HCT116 (cell line): Measurements from ENCODE around the gene SCAANT1. TPM values are rescaled to one million over a fixed set of nuclear protein-coding genes. Genes with fewer than 3 reads are reported as not detected.

Experiments used
- ATAC-seq: fragments of 200-7000 bp; cut with Tn5 transposase; 2 replicates; pipeline ENCODE4 v1.9.1; 2020; ENCODE audit warnings: mild to moderate bottlenecking, moderate library complexity
- BruUV-seq: library from RNA; stranded (reverse); fragments of 400-500 nt; replicated peaks from 2 replicates; lab custom pipeline; 2021; lab: Mats Ljungman, UMichigan
- CTCF ChIA-PET: fragments of 300-600 bp; sonication (Branson Sonifier 250); formaldehyde crosslinking; loops from one replicate; lab custom pipeline; 2021; ENCODE audit warnings: antibody characterized with exemption; lab: Charles Lee
- POLR2A ChIA-PET: fragments of 300-600, 350-600 bp; sonication (Branson Sonifier 250); formaldehyde crosslinking; loops from one replicate; lab custom pipeline; 2021; ENCODE audit warnings: antibody characterized with exemption; lab: Charles Lee
- RAD21 ChIA-PET, 2 experiments: fragments of 300-600 bp; sonication (Branson Sonifier 250); formaldehyde crosslinking; loops; one replicate each; lab custom pipeline; 2023; ENCODE audit warnings: low total read pairs in 2 of 2; ENCODE audit not compliant: uncharacterized antibody in 2 of 2, unreplicated experiment in 2 of 2, low non-redundant PET in 1 of 2; lab: Charles Lee
- DNase-seq: peaks from one replicate; pipeline ENCODE4 v3.0.0-alpha.2; 2010; ENCODE audit warnings: low read depth, low spot score
- H2AFZ ChIP-seq: fragments of 200-600 bp; shearing (Covaris generic), sonication (generic); 2 replicates; pipeline ENCODE4 v1.6.1; 2017; ENCODE audit warnings: low read depth, mixed run types, mixed read lengths, antibody characterized with exemption, low read length; ENCODE audit not compliant: poor library complexity, severe bottlenecking
- H3K27ac ChIP-seq: 2 replicates; pipeline ENCODE4 v1.5.1; 2012; ENCODE audit warnings: low read depth, low read length
- H3K27me3 ChIP-seq: fragments of 200-600 bp; sonication (generic); 2 replicates; pipeline ENCODE4 v1.6.1; 2016; ENCODE audit warnings: mixed run types, low read length, mixed read lengths; ENCODE audit not compliant: insufficient read depth
- H3K36me3 ChIP-seq, 2 experiments: fragments of 200-500 bp in 1 of 2; fragments of 200-600 bp in 1 of 2; sonication (Bioruptor generic) in 1 of 2; sonication (generic) in 1 of 2; 2 replicates each; pipeline versions ENCODE4 v1.5.1 to v1.6.1; 2014 to 2016; ENCODE audit warnings: low read length in 2 of 2, inconsistent platforms in 1 of 2, mixed read lengths in 1 of 2, mixed run types in 1 of 2; ENCODE audit not compliant: insufficient read depth in 2 of 2, control insufficient read depth in 1 of 2
- H3K4me1 ChIP-seq, 2 experiments: fragments of 200-600 bp in 1 of 2; sonication (generic) in 1 of 2; 2 replicates each; pipeline versions ENCODE4 v1.5.1 to v1.6.1; 2012 to 2017; ENCODE audit warnings: low read length in 2 of 2, inconsistent platforms in 1 of 2, mild to moderate bottlenecking in 1 of 2, mixed read lengths in 1 of 2, mixed run types in 1 of 2, moderate library complexity in 1 of 2; ENCODE audit not compliant: insufficient read depth in 2 of 2, control insufficient read depth in 1 of 2
- H3K4me2 ChIP-seq: fragments of 200-600 bp; sonication (generic); 2 replicates; pipeline ENCODE4 v1.6.1; 2017; ENCODE audit warnings: mixed run types, low read length, mixed read lengths
- H3K4me3 ChIP-seq, 2 experiments: fragments of 200-600 bp in 1 of 2; sonication (generic) in 1 of 2; replicated peaks in 1 of 2; 2 replicates each; pipeline ENCODE4 v1.5.1; 2011 to 2016; ENCODE audit warnings: low read length in 2 of 2, control low read depth in 1 of 2, low read depth in 1 of 2, mild to moderate bottlenecking in 1 of 2, mixed read lengths in 1 of 2, mixed run types in 1 of 2
- H3K79me2 ChIP-seq: fragments of 200-600 bp; sonication (generic); 2 replicates; pipeline ENCODE4 v1.6.1; 2017; ENCODE audit warnings: mild to moderate bottlenecking, mixed run types, low read length, moderate library complexity, mixed read lengths; ENCODE audit not compliant: insufficient read depth
- H3K9ac ChIP-seq: fragments of 200-600 bp; sonication (generic); 2 replicates; pipeline ENCODE4 v1.6.1; 2016; ENCODE audit warnings: low read length, mixed read lengths
- H3K9me2 ChIP-seq: fragments of 200-600 bp; sonication (generic), shearing (Covaris generic); 2 replicates; pipeline ENCODE4 v1.6.1; 2017; ENCODE audit warnings: mixed run types, mild to moderate bottlenecking, moderate library complexity; ENCODE audit not compliant: insufficient read depth
- H3K9me3 ChIP-seq, 2 experiments: fragments of 200-500 bp in 1 of 2; fragments of 200-600 bp in 1 of 2; sonication (Bioruptor generic) in 1 of 2; sonication (generic) in 1 of 2; 2 replicates each; pipeline ENCODE4 v1.6.1; 2014 to 2017; ENCODE audit warnings: low read length in 2 of 2, mixed read lengths in 2 of 2, inconsistent platforms in 1 of 2, low read depth in 1 of 2, mild to moderate bottlenecking in 1 of 2, mixed run types in 1 of 2, moderate library complexity in 1 of 2; ENCODE audit not compliant: control insufficient read depth in 1 of 2, insufficient read depth in 1 of 2
- H4K20me1 ChIP-seq: fragments of 200-600 bp; sonication (generic), shearing (Covaris generic); 2 replicates; pipeline ENCODE4 v1.6.1; 2017; ENCODE audit warnings: mixed run types, mild to moderate bottlenecking, moderate library complexity; ENCODE audit not compliant: insufficient read depth
- CTCF ChIP-seq, 3 experiments: fragments of 200-600 bp in 1 of 3; sonication (generic) in 1 of 3; IDR thresholded peaks in 2 of 3; conservative IDR thresholded peaks in 1 of 3; 2 replicates each; pipeline ENCODE4 v1.5.1; 2012 to 2017; ENCODE audit warnings: low read depth in 2 of 3, low read length in 2 of 3, antibody characterized with exemption in 1 of 3, borderline replicate concordance in 1 of 3, control low read depth in 1 of 3, mild to moderate bottlenecking in 1 of 3, mixed read lengths in 1 of 3, mixed run types in 1 of 3, moderate library complexity in 1 of 3; ENCODE audit not compliant: insufficient read depth in 1 of 3
- EZH2 ChIP-seq: fragments of 200-600 bp; sonication (generic); IDR thresholded peaks from 2 replicates; pipeline ENCODE4 v1.6.1; 2017; ENCODE audit warnings: antibody characterized with exemption, mixed run types
- POLR2A ChIP-seq: IDR thresholded peaks from 2 replicates; pipeline ENCODE4 v1.7.0; 2011; ENCODE audit warnings: borderline replicate concordance; ENCODE audit not compliant: insufficient read depth, insufficient read length; ENCODE audit errors: extremely low read depth
- RAD21 ChIP-seq: IDR thresholded peaks from 2 replicates; pipeline ENCODE4 v1.6.1; 2012; ENCODE audit warnings: low read depth, mild to moderate bottlenecking
- SIN3A ChIP-seq: IDR thresholded peaks from 2 replicates; pipeline ENCODE4 v1.6.1; 2012; ENCODE audit warnings: low read depth
- intact Hi-C: fragments of 100-400 bp; cut with micrococcal nuclease; formaldehyde crosslinking; loops from 2 replicates; pipeline ENCODE4 v1.10.0; 2022
- total RNA-seq: library from RNA; stranded (reverse); gene quantifications from one replicate; pipeline ENCODE4 v1.2.1, GENCODE V29; 2021; ENCODE audit not compliant: unreplicated experiment
- TF ChIP-seq, protein P1 (sequence below): IDR thresholded peaks from 2 replicates; pipeline ENCODE4 v1.6.1; 2012; ENCODE audit warnings: low read depth
- TF ChIP-seq, protein P2 (sequence below): IDR thresholded peaks from 2 replicates; pipeline ENCODE4 v1.6.1; 2012

SCAANT1 gene
- total RNA-seq, 1 experiment from 2014 or later: not detected

DNA sequence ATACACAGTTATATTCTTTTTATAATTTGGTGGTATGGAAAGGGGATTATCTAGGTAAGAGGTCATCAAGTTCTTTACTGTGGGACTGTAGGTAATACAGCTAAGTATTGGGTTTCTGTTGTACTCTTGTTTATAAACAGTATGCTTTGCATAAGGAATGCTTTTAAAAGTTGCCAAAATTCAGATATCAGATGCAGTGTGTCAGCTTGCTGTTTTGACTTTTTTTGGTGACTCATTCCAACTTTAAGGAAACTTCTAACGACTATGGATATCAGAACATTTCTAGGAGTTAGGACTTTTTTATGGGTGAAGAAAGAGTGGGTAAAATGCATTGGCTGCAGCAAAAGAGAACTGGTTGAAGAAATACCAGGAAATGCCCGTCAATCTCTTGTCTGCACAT lies 2.8 kb downstream of the SCAANT1 start:
- TF ChIP-seq SIN3A: no peak
- no peak for TF ChIP-seq POLR2A
- TF ChIP-seq CTCF (IDR thresholded peaks at IDR 0.05 in 2 of 3, conservative IDR thresholded peaks at IDR 0.05 in 1 of 3; ENCODE audit: borderline replicate concordance in 1 of 3, insufficient read depth in 1 of 3, low read depth in 2 of 3, low read length in 2 of 3): no peak
- no peak for TF ChIP-seq RAD21
- TF ChIP-seq, protein P1, sequence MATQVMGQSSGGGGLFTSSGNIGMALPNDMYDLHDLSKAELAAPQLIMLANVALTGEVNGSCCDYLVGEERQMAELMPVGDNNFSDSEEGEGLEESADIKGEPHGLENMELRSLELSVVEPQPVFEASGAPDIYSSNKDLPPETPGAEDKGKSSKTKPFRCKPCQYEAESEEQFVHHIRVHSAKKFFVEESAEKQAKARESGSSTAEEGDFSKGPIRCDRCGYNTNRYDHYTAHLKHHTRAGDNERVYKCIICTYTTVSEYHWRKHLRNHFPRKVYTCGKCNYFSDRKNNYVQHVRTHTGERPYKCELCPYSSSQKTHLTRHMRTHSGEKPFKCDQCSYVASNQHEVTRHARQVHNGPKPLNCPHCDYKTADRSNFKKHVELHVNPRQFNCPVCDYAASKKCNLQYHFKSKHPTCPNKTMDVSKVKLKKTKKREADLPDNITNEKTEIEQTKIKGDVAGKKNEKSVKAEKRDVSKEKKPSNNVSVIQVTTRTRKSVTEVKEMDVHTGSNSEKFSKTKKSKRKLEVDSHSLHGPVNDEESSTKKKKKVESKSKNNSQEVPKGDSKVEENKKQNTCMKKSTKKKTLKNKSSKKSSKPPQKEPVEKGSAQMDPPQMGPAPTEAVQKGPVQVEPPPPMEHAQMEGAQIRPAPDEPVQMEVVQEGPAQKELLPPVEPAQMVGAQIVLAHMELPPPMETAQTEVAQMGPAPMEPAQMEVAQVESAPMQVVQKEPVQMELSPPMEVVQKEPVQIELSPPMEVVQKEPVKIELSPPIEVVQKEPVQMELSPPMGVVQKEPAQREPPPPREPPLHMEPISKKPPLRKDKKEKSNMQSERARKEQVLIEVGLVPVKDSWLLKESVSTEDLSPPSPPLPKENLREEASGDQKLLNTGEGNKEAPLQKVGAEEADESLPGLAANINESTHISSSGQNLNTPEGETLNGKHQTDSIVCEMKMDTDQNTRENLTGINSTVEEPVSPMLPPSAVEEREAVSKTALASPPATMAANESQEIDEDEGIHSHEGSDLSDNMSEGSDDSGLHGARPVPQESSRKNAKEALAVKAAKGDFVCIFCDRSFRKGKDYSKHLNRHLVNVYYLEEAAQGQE: no peak
- TF ChIP-seq EZH2: no peak
- TF ChIP-seq, protein P2, sequence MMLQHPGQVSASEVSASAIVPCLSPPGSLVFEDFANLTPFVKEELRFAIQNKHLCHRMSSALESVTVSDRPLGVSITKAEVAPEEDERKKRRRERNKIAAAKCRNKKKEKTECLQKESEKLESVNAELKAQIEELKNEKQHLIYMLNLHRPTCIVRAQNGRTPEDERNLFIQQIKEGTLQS: no peak
- intact Hi-C loops: loop anchor here (5.0 kb wide), 1 partner anchor 37 kb away; no protein-coding TSS in a partner anchor
- POLR2A ChIA-PET: no interaction called here
- no peaks in the 10 kb centered on the region for H3K36me3 ChIP-seq
- no peaks in the 10 kb centered on the region for H3K9me2 ChIP-seq
- no TSS peak for BruUV-seq
- peaks cover 32% of the 10 kb centered on the region for H3K79me2 ChIP-seq
- CTCF ChIA-PET: no interaction called here
- H3K27me3 ChIP-seq: no peaks in the 10 kb centered on the region
- peaks cover 12 to 25% of the 10 kb centered on the region in 2 experiments; a peak in 3 of 4 replicates for H3K4me1 ChIP-seq
- RAD21 ChIA-PET: no interaction called here
- no peak overlapping the region for H3K4me3 ChIP-seq
- no peak overlapping the region for H2AFZ ChIP-seq
- ATAC-seq: no peak
- no peak overlapping the region for H3K4me2 ChIP-seq
- H4K20me1 ChIP-seq: no peaks in the 10 kb centered on the region
- H3K9ac ChIP-seq: no peak overlapping the region
- DNase-seq: no peak
- H3K27ac ChIP-seq: no peak overlapping the region
- no peaks in the 10 kb centered on the region for H3K9me3 ChIP-seq
